ENCODE results near the gene CORO7.

GRCh38 chr16:4336701-4337539 lies 79.5 kb downstream of the CORO7 start:
- TF ChIP-seq CTCF (IDR thresholded peaks at IDR 0.05; ENCODE audit: low read depth, low read length), result no peak
- TF ChIP-seq POLR2A (IDR thresholded peaks at IDR 0.05; ENCODE audit: extremely low read depth, insufficient read length), result no peak
- no peak for TF ChIP-seq MYC (IDR thresholded peaks at IDR 0.05; ENCODE audit: low read depth, low read length)
- no peak for TF ChIP-seq MAX (IDR thresholded peaks at IDR 0.05; ENCODE audit: low read depth, low read length)

Measured in NB4 (cell line).